Diencephalon (tissue), 1 donor: ENCODE results near the gene RBKS. TPM values are rescaled to one million over a fixed set of nuclear protein-coding genes. Genes with fewer than 3 reads are reported as not detected.

ENCODE experiments used
- total RNA-seq: library from RNA; depleted of rRNA; stranded (reverse); fragments of >200 nt; gene quantifications from one replicate; pipeline ENCODE4 v1.2.3, GENCODE V29; 2014

Gene RBKS
- total RNA-seq = 4.6 TPM

DNA sequence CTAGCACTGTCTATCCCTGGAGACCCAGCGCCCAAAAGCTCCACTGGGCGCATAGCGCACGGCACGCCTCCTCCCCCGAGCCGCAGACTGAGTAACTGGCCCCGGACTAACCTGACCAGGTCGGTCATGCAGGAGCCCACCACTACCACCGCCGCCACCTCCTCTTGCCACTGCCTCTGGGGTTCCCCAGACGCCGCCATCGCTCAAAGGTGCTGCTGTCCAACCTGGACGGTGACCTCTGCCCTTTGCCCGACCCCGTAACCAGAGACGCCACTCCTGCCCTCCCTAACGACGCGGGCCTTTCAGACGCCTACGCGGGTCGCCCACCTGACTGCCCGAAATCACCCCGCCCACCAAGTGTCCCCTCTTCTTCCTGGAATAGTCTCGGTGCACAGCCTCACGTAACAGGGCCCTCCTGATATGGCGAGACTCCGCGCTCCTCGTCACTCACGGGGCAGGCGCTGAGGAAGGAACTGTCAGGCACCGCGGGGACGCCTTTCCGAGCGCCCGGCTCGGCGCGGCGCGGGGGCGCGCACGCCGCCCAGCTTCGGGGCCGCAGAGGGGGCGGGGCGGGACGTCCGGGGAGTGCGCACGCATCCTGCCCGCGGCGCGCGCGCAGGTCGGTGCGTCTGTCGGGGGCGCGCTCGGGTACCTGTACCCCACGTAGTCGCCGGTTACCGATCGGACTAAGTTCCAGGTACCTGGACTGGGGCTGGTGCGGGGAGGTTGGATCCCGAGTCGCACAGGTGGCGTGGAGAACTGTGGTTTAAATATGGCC, at the start of gene RBKS, which contains the start of gene BABAM2:
TSS of gene RBKS (minus strand) at position 242 of the 778 bp plus-strand sequence. CDS start at position 200, 42 bp downstream.
TSS of gene BABAM2 (plus strand) at position 584 of the 778 bp plus-strand sequence. CDS start 3,828 bp downstream, outside the sequence.

GRCh38 chr2:27771548-27772335, 118.4 kb downstream of the RBKS start, which contains the start of gene MRPL33:
MRPL33 (plus strand) TSS chr2:27771719; CDS start chr2:27771778, 59 bp downstream.

Other genes starting within 250 kb of the RBKS start
- gene SUPT7L, start 226.8 kb downstream of the RBKS start, total RNA-seq = 34.6 TPM
- 29.5 TPM for gene SLC4A1AP, start 226.5 kb downstream of the RBKS start, total RNA-seq
- 102 TPM for gene MRPL33, start 118.7 kb downstream of the RBKS start, total RNA-seq
- gene BABAM2, start 342 bp upstream of the RBKS start, total RNA-seq = 31.6 TPM